ENCODE data around the gene PDE2A.

Gene PDE2A

GRCh38 chr11:72635309-72635915, 38.8 kb downstream of the PDE2A start:
- DNase-seq (ENCODE audit: low read depth), result no peak

- DNase-seq (ENCODE audit: low read depth), result no peak
Observed at GRCh38 chr11:72634472-72635095, 39.6 kb downstream of the PDE2A start.

GRCh38 chr11:72634016-72634415, 40.2 kb downstream of the PDE2A start:
- DNase-seq (ENCODE audit: low read depth), result no peak

- DNase-seq (ENCODE audit: low read depth), result no peak
Observed at GRCh38 chr11:72633068-72633467, 41.2 kb downstream of the PDE2A start.

GRCh38 chr11:72631806-72632731, 42.2 kb downstream of the PDE2A start:
- no peak for DNase-seq (ENCODE audit: low read depth)

- no peak for DNase-seq (ENCODE audit: low read depth)
Observed at GRCh38 chr11:72630104-72630852, 43.9 kb downstream of the PDE2A start.

DNA sequence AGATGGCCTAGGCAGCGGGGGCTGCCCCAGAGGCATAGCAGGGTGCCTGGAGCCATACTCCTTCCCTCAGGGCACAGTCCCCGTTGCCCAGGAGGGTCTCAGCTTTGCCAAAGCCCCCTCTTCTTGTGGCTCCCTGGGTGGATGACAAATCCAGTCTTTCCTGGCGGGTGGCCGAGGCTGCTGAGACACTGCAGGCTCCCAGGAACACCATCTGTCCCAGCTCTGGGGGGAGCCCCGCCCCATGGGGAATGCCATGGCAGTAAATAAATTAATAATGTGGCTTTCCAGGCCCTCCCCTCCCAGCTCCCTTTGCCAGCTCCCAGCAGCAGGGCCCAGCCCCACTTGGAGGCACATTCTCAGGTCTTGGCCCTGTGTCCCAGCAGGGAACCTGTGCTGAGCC, 45.0 kb downstream of the PDE2A start:
- DNase-seq (ENCODE audit: low read depth), result no peak

DNA sequence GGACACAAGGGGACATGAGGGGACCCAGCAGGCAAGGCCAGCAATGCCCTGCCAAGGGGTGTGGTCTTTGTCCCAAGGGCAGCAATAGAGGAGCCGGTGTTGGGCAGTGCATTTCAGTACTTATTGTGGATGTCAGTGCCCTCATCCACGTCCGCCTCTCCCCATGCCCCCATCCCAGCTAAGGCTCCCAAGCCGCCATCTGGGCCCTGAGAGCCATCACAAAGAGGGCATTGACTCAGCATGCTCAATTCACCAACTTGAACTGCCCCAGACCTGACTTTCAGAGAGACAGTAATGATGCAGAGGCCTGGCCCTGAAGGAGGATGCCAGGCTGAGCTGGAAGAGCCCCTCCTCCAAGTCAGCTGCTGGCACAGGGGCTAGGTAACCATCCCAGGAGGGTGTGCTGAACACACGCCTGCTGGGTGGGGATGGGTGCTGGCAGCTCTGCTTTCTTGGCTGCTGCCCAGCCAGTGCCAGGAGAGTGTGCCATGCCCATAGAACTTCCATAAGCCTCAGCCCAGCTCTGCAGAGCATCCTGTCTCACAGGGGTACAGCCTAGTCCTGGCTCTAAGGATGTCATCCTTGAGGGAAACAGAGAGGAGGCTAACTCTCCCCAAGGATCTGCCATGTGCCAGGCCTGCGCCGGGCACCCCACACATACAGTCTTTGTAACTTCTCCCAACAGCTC, 46.5 kb downstream of the PDE2A start:
- no peak for DNase-seq (ENCODE audit: low read depth)

DNA sequence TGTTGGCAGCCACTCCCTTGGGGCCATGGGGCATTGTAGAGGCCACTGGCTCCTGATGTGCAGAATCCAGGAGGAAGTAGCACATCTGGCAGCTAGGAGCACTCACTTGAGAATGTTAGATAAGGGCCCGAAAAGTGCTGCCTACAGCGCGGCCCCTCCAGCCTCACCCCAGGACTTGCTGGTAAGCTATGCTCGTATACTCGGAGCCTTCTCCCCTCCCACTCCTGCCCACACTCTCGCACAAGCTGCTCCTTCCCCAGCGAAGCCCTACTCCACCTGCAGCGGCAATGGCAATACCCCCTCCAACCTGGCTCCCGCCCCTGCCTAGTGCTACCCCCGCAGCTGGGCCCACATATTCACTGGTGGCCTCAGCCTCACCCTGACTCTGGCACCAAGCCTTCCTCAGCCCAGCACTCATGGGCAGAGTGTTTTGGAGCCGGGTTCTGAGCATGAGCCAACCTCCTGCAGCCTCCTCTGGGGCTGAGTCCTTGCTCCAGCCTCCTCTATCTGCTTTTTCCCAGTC, 47.7 kb downstream of the PDE2A start:
- DNase-seq (ENCODE audit: low read depth), result no peak

- no peak for DNase-seq (ENCODE audit: low read depth)
Observed at GRCh38 chr11:72625691-72626413, 48.4 kb downstream of the PDE2A start.

GRCh38 chr11:72624496-72625201, 49.6 kb downstream of the PDE2A start:
- no peak for DNase-seq (ENCODE audit: low read depth)

DNA sequence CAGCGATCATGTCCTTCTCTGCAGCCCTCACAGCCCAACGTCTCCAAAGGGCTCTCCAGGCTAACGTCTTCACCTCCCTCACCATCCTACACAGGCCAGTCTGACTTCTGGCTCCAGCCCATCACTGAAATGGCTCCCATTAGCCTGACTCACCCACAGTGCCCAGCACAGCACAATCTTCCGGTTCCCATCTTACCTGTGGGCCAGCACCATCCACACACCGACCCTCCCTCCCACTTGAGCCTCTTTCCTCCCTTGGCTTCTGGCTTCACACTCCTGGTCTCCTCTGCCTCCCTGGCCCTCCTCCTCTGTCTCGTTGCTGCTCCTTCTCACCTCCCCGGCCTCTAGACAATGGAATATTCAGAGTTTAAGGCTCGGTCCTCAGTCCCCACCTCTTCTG, 51.2 kb downstream of the PDE2A start:
- DNase-seq (ENCODE audit: low read depth), result no peak

GRCh38 chr11:72621008-72621610, 53.1 kb downstream of the PDE2A start:
- no peak for DNase-seq (ENCODE audit: low read depth)

GRCh38 chr11:72618803-72619202, 55.4 kb downstream of the PDE2A start:
- DNase-seq (ENCODE audit: low read depth), result no peak

DNA sequence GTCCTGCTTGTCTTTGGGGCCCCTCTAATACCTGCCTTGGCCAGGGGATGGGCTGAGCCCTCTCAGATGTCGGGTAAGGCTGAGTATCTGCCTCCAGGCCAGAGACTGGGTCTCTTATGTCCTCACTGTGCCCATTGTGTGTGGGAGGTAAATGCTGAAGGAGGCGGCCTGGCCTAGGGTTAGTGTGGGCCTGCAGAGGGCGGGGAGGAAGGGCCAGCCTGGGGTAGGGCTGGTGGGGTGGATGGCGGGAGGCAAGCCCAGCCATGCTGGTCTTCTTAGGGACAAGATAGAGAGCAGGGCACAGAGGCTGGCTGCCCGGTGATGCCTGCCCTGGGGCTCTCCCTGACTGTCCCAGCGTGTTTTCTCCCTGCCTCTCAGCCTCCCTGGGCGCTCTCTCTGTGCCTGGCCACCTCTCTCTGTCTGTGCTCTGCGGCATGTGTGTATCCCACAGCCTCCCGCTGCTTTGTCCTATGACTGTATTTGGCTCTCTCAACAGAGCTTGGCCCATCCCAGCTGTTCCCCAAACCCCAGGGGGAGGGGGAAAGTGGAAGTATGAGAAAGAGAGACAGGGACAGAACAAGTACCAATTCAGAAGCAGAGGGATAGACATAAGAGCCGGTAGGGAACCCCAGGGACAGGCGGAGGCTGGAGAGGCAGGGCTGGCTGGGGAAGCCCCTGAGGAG, 57.0 kb downstream of the PDE2A start:
- no peak for DNase-seq (ENCODE audit: low read depth)

GRCh38 chr11:72616655-72617054, 57.6 kb downstream of the PDE2A start:
- no peak for DNase-seq (ENCODE audit: low read depth)

DNA sequence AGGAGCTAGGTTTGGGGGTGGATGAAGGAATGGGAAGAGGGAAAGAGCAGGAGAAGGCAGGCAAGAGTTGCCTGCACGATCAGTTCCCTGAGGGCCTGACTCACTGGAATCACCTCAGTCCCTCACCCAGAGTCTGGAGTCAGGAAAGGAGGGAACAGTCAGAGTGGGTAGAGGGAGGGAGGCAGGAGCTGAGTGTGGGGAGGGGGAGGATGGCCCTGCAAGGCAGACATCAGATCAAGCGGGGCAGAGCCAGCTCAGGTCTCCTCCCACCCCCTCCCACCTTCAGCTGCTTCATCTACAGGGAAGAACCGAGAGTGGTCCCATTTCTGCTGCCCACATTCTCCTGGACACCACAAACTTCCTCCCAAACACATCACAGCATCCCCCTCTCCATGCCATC, 58.9 kb downstream of the PDE2A start:
- no peak for DNase-seq (ENCODE audit: low read depth)

- DNase-seq (ENCODE audit: low read depth), result no peak
Observed at GRCh38 chr11:72614381-72614780, 59.8 kb downstream of the PDE2A start.

DNA sequence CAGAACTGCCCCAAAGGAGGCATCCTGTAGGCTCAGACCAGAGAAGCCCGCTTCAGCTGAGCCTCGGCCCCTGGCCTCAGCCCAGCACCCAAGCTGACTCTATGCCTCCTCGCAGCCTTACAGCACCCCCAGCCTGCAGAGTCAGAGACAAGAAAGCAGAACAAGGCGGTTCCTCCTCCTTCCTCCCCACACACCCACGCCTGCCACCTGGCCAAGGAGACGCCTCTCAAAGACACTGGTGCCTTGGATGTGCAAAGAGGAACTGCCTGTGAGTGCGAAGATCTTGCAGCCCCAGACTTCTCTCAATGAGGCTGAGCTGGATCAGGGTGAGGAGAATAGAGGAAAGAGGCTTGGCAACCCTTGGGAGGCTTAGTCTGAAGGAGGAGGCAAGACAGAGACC, 60.2 kb downstream of the PDE2A start:
- no peak for DNase-seq (ENCODE audit: low read depth)

Data from activated gamma-delta T cell treated with anti-CD3 and anti-CD28 coated beads, Interleukin-2, amount 50 U/mL, for 16 hours (primary cell).